KMS-11 (cell line): ENCODE results near the gene COL16A1.

Experiments
- H2AFZ ChIP-seq: fragments of 200-600 bp; sonication (generic); 2 replicates; pipeline ENCODE4 v1.6.1; 2016; ENCODE audit warnings: antibody characterized with exemption, mixed run types, low read depth
- H3K27ac ChIP-seq: fragments of 200-600 bp; sonication (generic); 2 replicates; pipeline ENCODE4 v1.6.1; 2016; ENCODE audit warnings: mild to moderate bottlenecking, mixed run types
- H3K27me3 ChIP-seq: fragments of 200-600 bp; sonication (generic); 2 replicates; pipeline ENCODE4 v1.6.1; 2017; ENCODE audit warnings: mild to moderate bottlenecking, low read depth, mixed run types, moderate library complexity; ENCODE audit not compliant: insufficient read depth
- H3K36me3 ChIP-seq: fragments of 200-600 bp; sonication (generic); 2 replicates; pipeline ENCODE4 v1.6.1; 2017; ENCODE audit warnings: mild to moderate bottlenecking, mixed run types; ENCODE audit not compliant: insufficient read depth
- H3K4me1 ChIP-seq: fragments of 200-600 bp; sonication (generic); 2 replicates; pipeline ENCODE4 v1.6.1; 2016; ENCODE audit warnings: mild to moderate bottlenecking, low read depth, mixed run types; ENCODE audit not compliant: poor library complexity, severe bottlenecking
- H3K4me2 ChIP-seq: fragments of 200-600 bp; sonication (generic); 2 replicates; pipeline ENCODE4 v1.7.0; 2016; ENCODE audit warnings: mild to moderate bottlenecking, mixed run types
- H3K4me3 ChIP-seq: fragments of 200-600 bp; sonication (generic); IDR thresholded peaks from 2 replicates; pipeline ENCODE4 v1.6.1; 2017; ENCODE audit warnings: low read depth, low read length, mixed read lengths; ENCODE audit not compliant: insufficient read depth
- H3K79me2 ChIP-seq: fragments of 200-600 bp; sonication (generic); 2 replicates; pipeline ENCODE4 v1.6.1; 2016; ENCODE audit warnings: low read depth, mixed run types; ENCODE audit not compliant: insufficient read depth
- H3K9ac ChIP-seq: fragments of 200-600 bp; sonication (generic); 2 replicates; pipeline ENCODE4 v1.6.1; 2016; ENCODE audit warnings: mild to moderate bottlenecking, mixed run types
- H4K20me1 ChIP-seq: fragments of 200-600 bp; sonication (generic); 2 replicates; pipeline ENCODE4 v1.6.1; 2016; ENCODE audit warnings: mild to moderate bottlenecking, mixed run types; ENCODE audit not compliant: insufficient read depth
- TF ChIP-seq, protein P1 (sequence below): fragments of 200-600 bp; sonication (generic); conservative IDR thresholded peaks from 2 replicates; pipeline ENCODE4 v1.6.1; 2017; ENCODE audit warnings: low read depth, mild to moderate bottlenecking, antibody characterized with exemption, low read length, moderate library complexity, mixed read lengths

The COL16A1 gene

DNA sequence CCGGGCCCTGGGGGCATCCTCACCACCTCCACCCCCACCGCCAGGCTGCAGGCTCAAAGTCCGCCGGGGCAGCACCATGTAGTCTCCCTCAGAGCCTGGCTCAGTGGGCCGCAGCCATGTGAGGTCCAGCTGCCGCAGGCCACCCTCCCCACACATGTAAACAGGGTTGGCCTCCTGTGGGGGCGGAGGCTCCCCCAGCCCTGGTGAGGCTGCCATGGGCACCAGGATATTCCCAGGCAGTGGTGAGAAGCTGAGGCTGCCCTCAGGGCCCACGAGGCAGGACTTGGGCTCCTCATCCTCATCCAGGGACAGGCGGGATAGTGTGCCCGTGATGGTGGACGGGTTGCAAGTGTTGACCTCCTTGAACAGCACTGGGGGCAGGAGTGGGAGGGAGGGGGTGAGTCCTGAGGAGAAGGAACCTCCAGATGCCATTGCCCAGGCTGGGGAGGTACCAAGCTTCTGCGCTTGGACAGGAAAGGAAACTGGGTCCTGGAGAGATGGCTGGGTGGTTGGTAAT, 27.3 kb upstream of the COL16A1 start:
- TF ChIP-seq, protein P1, sequence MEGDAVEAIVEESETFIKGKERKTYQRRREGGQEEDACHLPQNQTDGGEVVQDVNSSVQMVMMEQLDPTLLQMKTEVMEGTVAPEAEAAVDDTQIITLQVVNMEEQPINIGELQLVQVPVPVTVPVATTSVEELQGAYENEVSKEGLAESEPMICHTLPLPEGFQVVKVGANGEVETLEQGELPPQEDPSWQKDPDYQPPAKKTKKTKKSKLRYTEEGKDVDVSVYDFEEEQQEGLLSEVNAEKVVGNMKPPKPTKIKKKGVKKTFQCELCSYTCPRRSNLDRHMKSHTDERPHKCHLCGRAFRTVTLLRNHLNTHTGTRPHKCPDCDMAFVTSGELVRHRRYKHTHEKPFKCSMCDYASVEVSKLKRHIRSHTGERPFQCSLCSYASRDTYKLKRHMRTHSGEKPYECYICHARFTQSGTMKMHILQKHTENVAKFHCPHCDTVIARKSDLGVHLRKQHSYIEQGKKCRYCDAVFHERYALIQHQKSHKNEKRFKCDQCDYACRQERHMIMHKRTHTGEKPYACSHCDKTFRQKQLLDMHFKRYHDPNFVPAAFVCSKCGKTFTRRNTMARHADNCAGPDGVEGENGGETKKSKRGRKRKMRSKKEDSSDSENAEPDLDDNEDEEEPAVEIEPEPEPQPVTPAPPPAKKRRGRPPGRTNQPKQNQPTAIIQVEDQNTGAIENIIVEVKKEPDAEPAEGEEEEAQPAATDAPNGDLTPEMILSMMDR = no peak
- Histone ChIP-seq H2AFZ (no peak overlapping the region), H3K79me2 (no peaks in the 10 kb centered on the region), H4K20me1 (no peaks in the 10 kb centered on the region), H3K36me3 (no peaks in the 10 kb centered on the region), H3K4me1 (peaks cover 3% of the 10 kb centered on the region), H3K4me3 (no peak overlapping the region), H3K27me3 (peaks cover 31% of the 10 kb centered on the region; the same call in 1 of the 2 replicates), H3K27ac (no peak overlapping the region), H3K9ac (no peak overlapping the region), H3K4me2 (no peak overlapping the region)

- Histone ChIP-seq H3K9ac (no peak overlapping the region), H2AFZ (no peak overlapping the region), H3K4me2 (no peak overlapping the region), H3K27me3 (peaks cover 31% of the 10 kb centered on the region; the same call in 1 of the 2 replicates), H3K4me3 (no peak overlapping the region), H3K79me2 (no peaks in the 10 kb centered on the region), H3K4me1 (peaks cover 6% of the 10 kb centered on the region), H3K27ac (no peak overlapping the region), H4K20me1 (no peaks in the 10 kb centered on the region), H3K36me3 (no peaks in the 10 kb centered on the region)
- TF ChIP-seq, protein P1 = no peak
Observed at GRCh38 chr1:31730336-31731048, 26.7 kb upstream of the COL16A1 start.

- H3K4me1 ChIP-seq = peaks cover 6% of the 10 kb centered on the region
- H4K20me1 ChIP-seq = no peaks in the 10 kb centered on the region
- TF ChIP-seq, protein P1 = no peak
- peaks cover 24% of the 10 kb centered on the region for H3K27me3 ChIP-seq
- H3K4me2 ChIP-seq = no peak overlapping the region
- no peak overlapping the region for H2AFZ ChIP-seq
- H3K9ac ChIP-seq = no peak overlapping the region
- H3K4me3 ChIP-seq = no peak overlapping the region
- no peaks in the 10 kb centered on the region for H3K36me3 ChIP-seq
- no peak overlapping the region for H3K27ac ChIP-seq
- no peaks in the 10 kb centered on the region for H3K79me2 ChIP-seq
Observed at GRCh38 chr1:31727849-31728248, 24.0 kb upstream of the COL16A1 start.

- no peaks in the 10 kb centered on the region for H4K20me1 ChIP-seq
- TF ChIP-seq, protein P1 = no peak
- H3K27ac ChIP-seq = no peak overlapping the region
- H3K4me1 ChIP-seq = peaks cover 6% of the 10 kb centered on the region
- H3K79me2 ChIP-seq = no peaks in the 10 kb centered on the region
- H3K9ac ChIP-seq = no peak overlapping the region
- no peak overlapping the region for H3K4me3 ChIP-seq
- H3K4me2 ChIP-seq = no peak overlapping the region
- H2AFZ ChIP-seq = no peak overlapping the region
- H3K27me3 ChIP-seq = peaks cover 25% of the 10 kb centered on the region
- H3K36me3 ChIP-seq = no peaks in the 10 kb centered on the region
Observed at GRCh38 chr1:31727195-31727594, 23.4 kb upstream of the COL16A1 start.
